GM18511 (cell line): ENCODE measurements around the gene PCDHB10.

ENCODE experiments used
- ATAC-seq: cut with Tn5 transposase; IDR thresholded peaks from one replicate; pipeline ENCODE4 v1.9.1; 2021; ENCODE audit warnings: mild to moderate bottlenecking, moderate library complexity; ENCODE audit not compliant: unreplicated experiment

The PCDHB10 gene

GRCh38 chr5:141236516-141237313, 44.6 kb downstream of the PCDHB10 start:
- no peak for ATAC-seq

GRCh38 chr5:141241496-141241895, 49.3 kb downstream of the PCDHB10 start:
- ATAC-seq: no peak
